GM23248 (cell line): ENCODE results near the gene EXD3. TPM values are rescaled to one million over a fixed set of nuclear protein-coding genes. Genes with fewer than 3 reads are reported as not detected.

Experiments used
- DNase-seq: peaks from one replicate; pipeline ENCODE4 v3.0.0-alpha.2; 2015
- H2AFZ ChIP-seq: fragments of 200-600 bp; sonication (generic); 2 replicates; pipeline ENCODE4 v1.6.1; 2016; ENCODE audit warnings: antibody characterized with exemption
- H3F3A ChIP-seq: fragments of 200-600 bp; sonication (generic); 2 replicates; pipeline ENCODE4 v1.6.1; 2016; ENCODE audit warnings: mild to moderate bottlenecking, antibody characterized with exemption, mixed run types; ENCODE audit not compliant: insufficient read depth
- H3K27ac ChIP-seq: fragments of 200-600 bp; sonication (generic); 2 replicates; pipeline ENCODE4 v1.5.1; 2016; ENCODE audit warnings: mild to moderate bottlenecking
- H3K27me3 ChIP-seq: fragments of 200-600 bp; sonication (generic); replicated peaks from 2 replicates; pipeline ENCODE4 v1.6.1; 2016; ENCODE audit warnings: mild to moderate bottlenecking; ENCODE audit not compliant: insufficient read depth
- H3K36me3 ChIP-seq: fragments of 200-600 bp; sonication (generic); 2 replicates; pipeline ENCODE4 v1.6.1; 2016; ENCODE audit warnings: low read depth, mild to moderate bottlenecking
- H3K4me1 ChIP-seq: fragments of 200-600 bp; sonication (generic); 2 replicates; pipeline ENCODE4 v1.6.1; 2016; ENCODE audit warnings: mild to moderate bottlenecking; ENCODE audit not compliant: insufficient read depth
- H3K4me2 ChIP-seq: fragments of 200-600 bp; sonication (generic); one replicate; pipeline ENCODE4 v1.6.1; 2016; ENCODE audit warnings: mild to moderate bottlenecking; ENCODE audit not compliant: unreplicated experiment
- H3K4me3 ChIP-seq: fragments of 200-600 bp; sonication (generic); 2 replicates; pipeline ENCODE4 v1.5.1; 2016; ENCODE audit warnings: mild to moderate bottlenecking
- H3K79me2 ChIP-seq: fragments of 200-600 bp; sonication (generic); 2 replicates; pipeline ENCODE4 v1.6.1; 2016; ENCODE audit warnings: mild to moderate bottlenecking; ENCODE audit not compliant: insufficient read depth
- H3K9ac ChIP-seq: fragments of 200-600 bp; sonication (generic); 2 replicates; pipeline ENCODE4 v1.6.1; 2016; ENCODE audit warnings: mild to moderate bottlenecking
- H3K9me2 ChIP-seq: fragments of 200-600 bp; sonication (generic); 2 replicates; pipeline ENCODE4 v1.6.1; 2016; ENCODE audit warnings: mixed run types, mild to moderate bottlenecking, moderate library complexity; ENCODE audit not compliant: insufficient read depth
- H3K9me3 ChIP-seq: fragments of 200-600 bp; sonication (generic); one replicate; pipeline ENCODE4 v1.6.1; 2017; ENCODE audit warnings: low read depth
- H4K20me1 ChIP-seq: fragments of 200-600 bp; sonication (generic); 2 replicates; pipeline ENCODE4 v1.6.0; 2016; ENCODE audit not compliant: insufficient read depth
- EZH2 ChIP-seq: fragments of 200-600 bp; sonication (generic); IDR thresholded peaks from 2 replicates; pipeline ENCODE4 v1.6.1; 2018; ENCODE audit warnings: antibody characterized with exemption, mild to moderate bottlenecking; ENCODE audit not compliant: insufficient read depth, poor library complexity, severe bottlenecking
- EZH2phosphoT487 ChIP-seq: fragments of 200-600 bp; sonication (generic); IDR thresholded peaks from 2 replicates; pipeline ENCODE4 v1.6.1; 2018; ENCODE audit warnings: antibody characterized with exemption, moderate library complexity, mild to moderate bottlenecking, low read depth; ENCODE audit not compliant: insufficient read depth
- WGBS, 2 experiments: methylation state at CpG; one replicate each; pipeline ENCODE4 v1.1.6; 2015 to 2017; ENCODE audit warnings: low lambda C conversion rate in 2 of 2, low coverage in 1 of 2; ENCODE audit errors: missing lambda C conversion rate in 2 of 2; 5-methylcytosine and 5-hydroxymethylcytosine counted together
- in situ Hi-C: fragments of 300-500 bp; cut with MboI; formaldehyde crosslinking; loops from 2 replicates; pipeline ENCODE4 v1.15.0; 2020
- polyA plus RNA-seq: library from polyadenylated mRNA; unstranded; fragments of >200 nt; fragmentation: Nextera tagmentation; extraction: Ambion mirVana; gene quantifications from 2 replicates; pipeline ENCODE4 v1.2.1, GENCODE V29; 2016
- total RNA-seq: library from RNA; depleted of rRNA; stranded (reverse); fragments of >200 nt; shearing (Covaris generic); gene quantifications from 2 replicates; pipeline ENCODE4 v1.2.3, GENCODE V29; 2014

EXD3 gene
- total and polyA plus RNA-seq, 2 experiments from 2014 or later, result 10.1 to 11.6 TPM

DNA sequence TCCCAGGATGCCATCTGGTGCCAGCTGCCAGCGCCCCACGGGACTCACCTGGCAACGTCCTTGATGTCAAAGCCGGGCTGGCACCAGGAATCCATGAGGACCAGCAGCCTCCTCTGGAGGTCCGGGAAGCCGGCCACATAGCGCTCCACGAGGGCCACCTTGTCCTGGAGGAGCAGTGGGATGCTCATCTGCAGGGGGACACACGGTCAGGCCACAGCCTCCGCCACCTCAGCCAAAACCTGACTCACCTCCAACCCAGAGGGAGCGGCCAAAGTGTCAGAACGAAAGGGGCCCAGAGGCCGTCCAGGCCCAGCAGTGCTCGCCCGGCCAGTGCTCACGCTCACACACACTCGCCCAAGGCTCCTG, 56.5 kb downstream of the EXD3 start:
- H3K27ac ChIP-seq, result no peak overlapping the region
- in situ Hi-C loops, result no loop called here

DNA sequence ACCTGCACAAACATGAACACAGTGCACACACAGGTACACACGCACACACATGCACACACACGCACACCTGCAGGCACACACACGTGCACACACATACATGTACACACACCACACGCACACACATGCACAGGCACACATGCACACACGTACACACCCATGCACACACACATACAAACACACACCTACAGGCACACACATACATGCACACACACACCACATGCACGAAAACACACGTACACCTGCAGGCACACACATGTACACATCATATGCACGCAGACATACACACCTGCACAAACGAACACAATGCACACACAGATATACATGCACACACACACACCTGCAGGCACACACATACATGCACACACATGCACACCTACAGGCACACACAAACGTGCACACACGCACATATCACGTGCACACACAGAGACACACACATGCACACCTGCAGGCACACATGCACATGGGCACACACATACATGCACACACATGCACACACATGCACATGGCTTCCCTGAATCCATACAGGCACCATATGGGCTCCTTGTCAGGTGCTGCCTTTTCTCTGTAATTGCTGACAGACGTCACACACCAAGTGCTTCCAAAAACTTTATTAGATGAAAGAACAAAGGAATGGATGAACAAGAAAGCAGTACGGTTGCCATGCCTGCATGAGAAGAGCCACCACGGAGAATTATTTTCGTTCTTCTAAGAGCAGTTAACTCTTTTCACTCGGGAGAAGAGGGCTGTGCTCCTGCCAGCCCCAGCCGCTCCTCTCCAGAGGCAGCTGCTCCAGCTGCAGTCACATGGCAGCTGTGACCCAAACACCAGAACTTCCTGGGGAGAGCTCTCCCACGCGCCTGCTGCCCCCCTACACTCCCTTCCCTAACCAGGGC, 57.2 kb downstream of the EXD3 start:
- Histone ChIP-seq H3K9me3 (no peaks in the 10 kb centered on the region), H3K27me3 (no peaks in the 10 kb centered on the region), H2AFZ (no peak overlapping the region), H3K4me1 (no peaks in the 10 kb centered on the region), H3K79me2 (no peaks in the 10 kb centered on the region), H3K9me2 (no peaks in the 10 kb centered on the region), H3K36me3 (no peaks in the 10 kb centered on the region), H3K27ac (no peak overlapping the region), H3K9ac (no peak overlapping the region), H3F3A (no peaks in the 10 kb centered on the region), H3K4me3 (no peak overlapping the region), H3K4me2 (no peak overlapping the region), H4K20me1 (no peaks in the 10 kb centered on the region)
- no peak for TF ChIP-seq EZH2phosphoT487
- no peak for TF ChIP-seq EZH2
- in situ Hi-C loops, result no loop called here
- DNase-seq, result no peak
- WGBS, 2 experiments, result 71 to 74% methylated on average over 20 of the region's 20 CpGs

More for the DNA sequence above, 56.5 kb downstream of the EXD3 start:
- Histone ChIP-seq H3K36me3 (no peaks in the 10 kb centered on the region), H3K9me2 (no peaks in the 10 kb centered on the region), H4K20me1 (no peaks in the 10 kb centered on the region), H3K4me1 (no peaks in the 10 kb centered on the region), H3K4me3 (no peak overlapping the region), H3F3A (no peaks in the 10 kb centered on the region), H3K9ac (no peak overlapping the region), H3K27me3 (no peaks in the 10 kb centered on the region), H3K4me2 (no peak overlapping the region), H3K79me2 (no peaks in the 10 kb centered on the region), H2AFZ (no peak overlapping the region), H3K9me3 (no peaks in the 10 kb centered on the region)
- TF ChIP-seq EZH2 (no peak), EZH2phosphoT487 (no peak)
- 84 to 89% methylated on average over 17 of the region's 17 CpGs for WGBS, 2 experiments
- no peak for DNase-seq

DNA sequence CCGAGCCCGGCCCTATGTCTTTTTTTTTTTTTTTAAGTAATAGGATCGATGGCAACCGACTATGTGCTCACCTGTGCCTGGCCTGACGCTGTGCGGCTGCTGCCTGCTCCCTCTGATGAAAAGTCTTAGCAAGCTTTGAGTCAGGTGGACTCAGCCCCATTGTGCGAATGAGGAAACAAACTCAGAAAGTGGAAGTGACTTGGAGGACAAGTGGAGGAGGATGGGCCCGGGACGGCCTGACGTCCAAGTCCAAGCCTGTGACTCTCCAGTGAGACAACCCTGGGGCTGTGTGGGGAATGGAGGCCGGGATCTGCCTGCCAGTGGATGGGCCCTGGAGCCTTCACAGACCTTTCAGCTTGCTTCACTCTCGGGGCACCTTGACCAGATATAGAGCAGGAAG, 57.9 kb downstream of the EXD3 start:
- H3K79me2 ChIP-seq, result no peaks in the 10 kb centered on the region
- no peaks in the 10 kb centered on the region for H4K20me1 ChIP-seq
- TF ChIP-seq EZH2phosphoT487 (no peak), EZH2 (no peak)
- H3K9me2 ChIP-seq, result no peaks in the 10 kb centered on the region
- DNase-seq, result no peak
- H3K9ac ChIP-seq, result no peak overlapping the region
- H3K9me3 ChIP-seq, result no peaks in the 10 kb centered on the region
- no peaks in the 10 kb centered on the region for H3K36me3 ChIP-seq
- H3K27me3 ChIP-seq, result no peaks in the 10 kb centered on the region
- H2AFZ ChIP-seq, result no peak overlapping the region
- WGBS, 2 experiments, result 68 to 73% methylated on average over 12 of the region's 12 CpGs
- no peak overlapping the region for H3K27ac ChIP-seq
- no peak overlapping the region for H3K4me3 ChIP-seq
- no peak overlapping the region for H3K4me2 ChIP-seq
- H3K4me1 ChIP-seq, result no peaks in the 10 kb centered on the region
- no peaks in the 10 kb centered on the region for H3F3A ChIP-seq
- in situ Hi-C loops, result no loop called here

DNA sequence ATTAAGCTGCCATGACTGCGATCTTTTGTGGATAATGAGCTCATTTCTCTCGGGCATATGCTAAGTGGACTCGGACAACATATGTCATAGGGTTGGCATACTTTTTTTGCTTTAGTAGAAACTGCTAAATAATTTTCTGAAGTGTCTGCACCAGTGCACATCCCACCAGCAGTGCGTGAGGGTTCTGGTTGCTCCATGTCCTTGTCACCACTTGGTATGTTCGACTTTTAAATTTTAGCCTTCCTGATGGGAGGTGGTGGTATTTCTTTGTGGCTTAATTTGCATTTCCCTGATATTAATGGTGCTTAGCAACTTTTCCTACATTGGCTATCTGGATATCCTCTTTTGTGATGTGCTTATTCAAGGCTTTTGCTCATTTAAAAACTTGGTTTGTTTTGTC, 63.1 kb downstream of the EXD3 start:
- Histone ChIP-seq H3K4me3 (no peak overlapping the region), H3K4me1 (no peaks in the 10 kb centered on the region), H2AFZ (no peak overlapping the region), H4K20me1 (no peaks in the 10 kb centered on the region), H3K4me2 (no peak overlapping the region), H3K79me2 (no peaks in the 10 kb centered on the region), H3K9me3 (no peaks in the 10 kb centered on the region), H3K9me2 (no peaks in the 10 kb centered on the region), H3K27me3 (no peaks in the 10 kb centered on the region), H3F3A (no peaks in the 10 kb centered on the region), H3K9ac (no peak overlapping the region), H3K27ac (no peak overlapping the region), H3K36me3 (no peaks in the 10 kb centered on the region)
- in situ Hi-C loops, result no loop called here
- TF ChIP-seq EZH2phosphoT487, result no peak
- no peak for TF ChIP-seq EZH2
- 53 to 57% methylated on average over 5 of the region's 5 CpGs for WGBS, 2 experiments
- no peak for DNase-seq
